Fibroblast of skin of left quadriceps (primary cell): ENCODE data around the gene FAM72A.
"Not testable (repeated sequence)": the region's sequence is repeated elsewhere in the genome, so short reads cannot be mapped to it uniquely, and the experiment has no call there.

ENCODE experiments used
- DNase-seq, 2 experiments: peaks; one replicate each; pipeline ENCODE4 v3.0.0-alpha.2; 2013; ENCODE audit warnings: low read depth in 2 of 2

Gene FAM72A

GRCh38 chr1:206215600-206216392 lies 13.2 kb upstream of the FAM72A start:
- not testable (repeated sequence) for DNase-seq

DNA sequence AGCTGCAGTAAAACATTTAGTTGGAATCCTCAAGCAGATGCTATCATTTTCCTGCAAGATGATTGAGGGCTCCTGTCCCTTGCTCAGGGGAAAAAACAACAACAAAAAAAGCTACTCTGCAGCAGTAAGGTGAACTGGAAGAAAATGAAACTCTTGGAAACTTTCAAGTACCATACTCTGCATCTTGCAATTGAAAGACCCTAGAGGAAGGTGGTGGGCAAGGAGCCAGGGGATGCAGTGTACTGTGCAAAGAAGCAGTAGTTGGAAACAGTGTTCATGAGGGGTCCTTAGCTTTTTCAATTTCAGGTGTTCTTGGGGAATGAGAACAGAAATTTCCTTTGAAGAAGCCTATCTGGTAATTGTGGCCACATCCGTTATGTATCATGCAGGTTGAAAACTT lies 8.2 kb upstream of the FAM72A start:
- not testable (repeated sequence) for DNase-seq

- not testable (repeated sequence) for DNase-seq
These were observed 2.9 kb upstream of the FAM72A start for GRCh38 chr1:206205569-206205968.

- not testable (repeated sequence) for DNase-seq
These were observed 2.2 kb upstream of the FAM72A start for GRCh38 chr1:206204871-206205270.

DNA sequence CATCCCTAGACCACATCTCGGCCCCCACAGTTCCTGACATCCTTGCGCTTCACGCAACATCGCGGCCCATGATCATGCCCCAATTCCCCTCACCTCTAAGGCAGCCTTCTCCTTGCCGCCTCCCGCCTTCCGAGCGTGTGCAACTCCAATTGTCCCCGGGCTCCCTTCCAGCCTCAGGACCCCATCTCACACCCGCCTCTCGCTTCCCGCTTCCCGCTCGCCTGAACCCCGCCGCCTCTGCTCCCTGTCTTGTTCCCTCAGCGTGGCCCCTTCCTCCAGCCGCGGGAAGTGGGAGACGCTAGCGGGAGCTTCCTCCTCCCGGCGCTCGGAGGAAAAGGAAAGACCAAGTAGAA lies 1.5 kb upstream of the FAM72A start:
- DNase-seq, result not testable (repeated sequence)

DNA sequence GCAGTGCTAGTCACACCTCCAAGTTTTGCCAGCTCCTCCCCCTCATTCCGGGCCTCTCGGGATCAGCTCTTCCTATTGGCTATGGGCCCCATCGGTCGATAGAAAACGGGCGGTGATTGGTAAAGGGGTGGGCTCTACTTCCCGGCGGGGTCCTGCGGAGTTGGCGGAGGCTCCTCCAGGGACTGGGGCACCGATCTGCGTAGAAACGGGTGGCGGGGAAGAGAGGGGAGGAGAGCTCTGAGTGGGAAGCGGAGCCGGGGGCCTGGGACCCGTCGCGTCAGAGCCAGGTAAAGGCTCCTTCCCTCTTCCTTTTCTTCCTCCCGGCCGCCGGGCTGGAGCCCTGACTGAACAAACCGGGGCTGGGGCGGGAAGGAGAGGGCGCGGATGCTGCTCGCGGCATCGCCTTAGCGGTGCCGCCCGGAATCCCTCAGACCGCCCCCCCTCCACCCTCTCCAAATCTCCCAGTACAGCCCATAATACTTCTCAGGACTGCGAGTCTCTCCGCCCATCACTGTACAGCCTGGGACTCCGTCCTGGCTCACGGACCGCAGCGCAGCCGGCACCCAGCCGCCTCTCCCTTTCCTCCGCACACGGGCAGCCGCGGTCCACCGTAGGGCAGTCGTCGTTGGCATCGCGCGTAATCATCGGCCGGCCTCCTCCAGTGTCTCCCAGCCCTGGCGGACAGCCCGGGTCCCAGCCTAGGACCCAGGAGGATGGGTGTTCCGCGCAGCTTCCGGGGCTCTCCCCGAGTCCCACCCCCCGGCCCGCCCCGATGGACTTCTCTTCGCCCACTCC lies 922 bp upstream of the FAM72A start, which contains the start of gene SRGAP2:
SRGAP2 (plus strand) TSS at position 178 of the 795 bp plus-strand sequence. CDS start 2,430 bp downstream, outside the sequence.
- DNase-seq, result peak in 1 of 2 experiments; percentile 17

- DNase-seq, result not testable (repeated sequence)
These were observed 5.8 kb downstream of the FAM72A start for GRCh38 chr1:206196748-206197424.

- DNase-seq, result not testable (repeated sequence)
These were observed 7.5 kb downstream of the FAM72A start for GRCh38 chr1:206195182-206195581.

DNA sequence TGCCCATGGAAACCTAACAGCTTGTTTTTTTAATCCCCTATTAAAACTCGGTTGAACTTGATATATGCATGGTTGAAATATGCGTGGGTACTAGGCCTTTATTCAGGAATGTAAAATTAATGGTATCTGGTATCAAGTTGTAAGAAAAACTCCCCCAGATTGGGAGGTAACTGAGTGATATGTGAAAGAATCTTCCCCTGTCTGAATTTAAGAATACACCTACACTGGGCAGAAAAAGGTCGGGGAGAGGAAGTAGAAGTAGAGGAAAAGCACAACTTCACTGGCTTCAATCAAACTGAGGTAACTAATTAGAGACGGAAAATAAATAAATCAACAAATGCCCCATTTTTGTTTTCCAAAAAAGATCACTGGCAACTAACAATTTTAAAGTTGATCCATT lies 15.8 kb downstream of the FAM72A start:
- not testable (repeated sequence) for DNase-seq

DNA sequence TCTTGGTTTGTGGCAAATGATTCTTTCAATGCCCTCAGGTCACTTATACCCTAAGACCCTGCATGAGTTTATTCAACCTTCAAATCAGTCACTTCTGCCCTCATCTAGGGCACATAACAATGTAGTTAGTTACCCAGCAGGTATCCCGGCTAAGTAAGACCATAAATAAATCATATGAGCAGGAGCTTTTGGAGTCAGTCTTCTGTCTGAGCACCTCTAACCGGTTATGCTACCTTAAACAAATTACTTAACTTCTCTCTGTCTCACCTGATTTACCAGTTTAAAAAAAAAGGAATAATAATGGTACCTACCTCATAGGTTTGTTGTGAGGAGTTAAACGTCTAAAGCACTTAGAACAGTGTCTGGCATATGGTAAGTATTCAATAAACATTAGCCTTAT lies 16.9 kb downstream of the FAM72A start:
- DNase-seq, result not testable (repeated sequence)

DNA sequence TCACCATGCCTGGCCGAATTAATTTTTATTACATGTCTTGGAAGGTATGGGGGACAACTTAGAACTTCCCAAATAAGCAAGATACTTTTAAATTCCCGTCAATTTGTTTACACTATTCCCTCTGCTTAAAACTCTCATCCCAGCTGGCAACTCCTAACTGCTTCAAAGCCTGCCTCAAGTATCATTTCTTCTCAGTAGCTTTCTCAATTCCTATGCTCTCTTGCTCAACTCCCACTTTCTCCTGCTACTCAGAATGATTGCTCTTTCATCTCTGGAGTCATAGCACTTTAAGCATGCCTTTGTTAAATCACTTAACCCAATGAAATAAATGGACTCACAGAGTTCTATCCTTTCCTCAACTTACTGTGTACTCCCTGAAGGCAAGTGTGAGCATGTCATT lies 18.9 kb downstream of the FAM72A start:
- not testable (repeated sequence) for DNase-seq

DNA sequence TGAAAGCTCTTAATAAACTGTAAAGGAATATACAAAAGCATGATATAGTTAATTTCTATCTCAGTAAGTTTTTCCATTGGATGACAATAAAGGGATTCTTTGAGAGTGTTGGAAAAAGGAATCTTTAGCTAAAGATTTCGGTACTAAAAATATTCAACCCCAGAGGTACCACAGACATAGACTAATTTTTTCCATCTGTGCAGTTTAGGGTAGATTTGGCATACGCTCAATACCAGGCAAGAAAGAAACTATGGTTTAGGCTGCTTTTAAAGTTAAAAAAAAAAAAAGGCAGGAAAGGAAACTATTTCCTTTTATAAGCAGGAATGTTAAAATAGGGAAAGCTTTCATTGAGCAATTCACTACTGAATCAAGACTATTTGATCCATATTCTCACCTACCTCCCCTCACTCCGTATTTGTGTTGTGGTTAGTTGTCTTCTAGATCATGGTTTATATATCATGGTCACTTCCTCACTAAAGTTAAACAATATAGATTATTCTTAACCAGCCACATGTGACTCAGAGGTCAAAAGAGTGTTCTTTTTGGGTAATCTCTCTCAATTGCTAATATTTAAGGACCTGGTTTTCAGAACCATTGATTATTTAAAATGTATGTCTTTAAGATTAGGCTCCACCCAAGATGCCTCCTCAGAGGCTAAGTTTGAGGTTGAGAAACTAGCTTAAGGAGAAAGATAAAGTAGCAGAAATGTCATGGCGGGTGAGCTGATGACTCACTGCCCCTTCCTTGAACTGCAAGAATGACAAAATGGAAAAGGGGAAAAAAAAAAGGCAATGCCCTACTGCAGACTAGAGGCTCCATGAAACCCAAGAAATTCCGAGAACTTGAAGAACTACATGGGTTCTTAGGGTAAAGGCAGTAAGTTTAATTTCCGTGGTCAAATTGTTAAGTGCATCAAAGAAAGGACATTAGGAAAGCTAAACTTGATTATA lies 20.0 kb downstream of the FAM72A start:
- not testable (repeated sequence) for DNase-seq

GRCh38 chr1:206179666-206180065 lies 23.0 kb downstream of the FAM72A start:
- DNase-seq, result not testable (repeated sequence)

- DNase-seq, result not testable (repeated sequence)
These were observed 24.3 kb downstream of the FAM72A start for GRCh38 chr1:206178061-206178989.

DNA sequence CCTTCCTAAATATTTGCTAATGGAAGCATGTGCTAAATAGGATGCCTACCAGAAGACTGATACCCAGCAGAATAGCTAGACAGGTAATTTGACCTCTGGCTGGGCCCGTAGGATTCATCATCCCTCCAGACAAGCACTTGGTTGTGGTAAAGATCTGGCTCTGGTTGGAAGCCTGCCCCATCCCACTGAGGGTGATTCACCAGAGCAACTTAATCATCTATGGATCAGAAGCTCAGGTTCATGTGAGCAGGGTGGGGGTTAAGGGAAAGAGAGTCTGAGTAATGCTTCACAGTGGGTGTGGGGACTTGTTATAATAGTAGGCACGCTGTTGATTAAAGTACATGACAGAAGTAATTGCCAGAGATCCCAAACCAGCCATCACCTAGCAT lies 26.5 kb downstream of the FAM72A start:
- DNase-seq, result not testable (repeated sequence)

DNA sequence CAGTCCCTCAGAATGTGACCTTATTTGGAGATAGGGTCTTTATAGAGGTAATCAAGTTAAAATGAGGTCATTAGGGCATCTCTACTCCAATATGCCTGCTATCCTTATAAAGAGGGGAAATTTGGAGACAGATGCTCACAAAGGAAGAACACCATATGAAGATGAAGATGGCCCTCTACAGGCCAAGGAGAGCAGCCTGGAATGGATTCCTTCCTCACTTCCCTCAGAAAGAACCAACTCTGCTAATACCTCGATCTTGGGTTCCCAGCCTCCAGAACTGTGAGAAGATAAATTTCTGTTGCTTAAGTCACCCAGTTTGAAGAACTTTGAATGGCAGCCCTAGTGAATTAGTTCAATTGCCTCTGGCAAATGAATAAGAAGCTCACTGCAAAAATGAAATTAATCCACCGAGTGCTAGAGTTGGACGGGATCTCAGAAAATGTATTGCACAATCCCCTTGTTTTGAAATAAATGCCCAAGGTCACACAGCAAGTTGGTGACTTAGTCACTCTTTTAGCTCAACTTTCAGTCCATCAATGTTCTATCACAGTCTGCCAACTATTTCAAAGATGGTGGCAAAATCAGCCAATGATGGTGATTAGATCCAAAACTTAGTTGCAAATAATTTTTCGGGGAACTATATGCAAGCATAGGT lies 27.1 kb downstream of the FAM72A start:
- not testable (repeated sequence) for DNase-seq

GRCh38 chr1:206174182-206174868 lies 28.3 kb downstream of the FAM72A start:
- DNase-seq, result not testable (repeated sequence)

DNA sequence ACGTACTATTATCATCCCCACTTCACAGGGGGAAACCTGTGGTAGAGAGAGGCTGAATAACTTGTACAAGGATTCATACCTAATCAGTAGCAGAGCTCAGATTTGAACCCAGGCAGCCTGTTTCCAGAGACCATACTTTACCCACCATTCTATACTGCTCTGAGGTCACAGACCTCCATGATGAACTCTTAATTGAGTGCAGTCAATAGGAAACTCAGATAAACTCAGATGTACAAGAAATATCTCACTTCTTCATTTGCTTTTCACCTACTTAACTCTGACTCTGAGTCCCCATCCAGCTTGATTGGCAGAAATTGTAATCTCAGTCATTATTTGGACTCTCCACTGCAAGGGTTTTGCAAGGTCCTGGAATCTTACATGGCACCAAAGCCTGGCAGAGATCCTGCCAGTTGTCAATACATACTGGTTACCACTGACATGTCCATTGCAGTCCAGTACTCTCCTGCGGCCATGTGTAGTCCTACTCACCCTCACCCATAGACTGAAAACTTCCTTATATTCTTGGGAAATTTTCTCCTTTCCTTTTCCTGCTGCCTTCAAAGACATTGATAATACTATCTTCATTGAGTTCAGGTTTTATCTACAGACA lies 29.4 kb downstream of the FAM72A start:
- not testable (repeated sequence) for DNase-seq
